ENCODE measurements around the gene TBC1D22B. TPM values are rescaled to one million over a fixed set of nuclear protein-coding genes. Genes with fewer than 3 reads are reported as not detected.

TBC1D22B gene
- total and polyA plus RNA-seq, 2 of the 13 experiments (the other 11 are each of a cell fraction or from before 2014, with no cell fraction given), result 9.7 to 12.9 TPM

Small RNA genes lying within 50 kb of the gene (small RNA-seq; reads per million reads assigned to genes)
- gene AL096712.1 (ENCODE audit: insufficient read depth in 2 of 3, insufficient read length in 3 of 3, low read depth in 2 of 3, low replicate concordance in 1 of 3) (0 reads per million in 3 experiments), gene RN7SL273P (ENCODE audit: insufficient read depth in 2 of 3, insufficient read length in 3 of 3, low read depth in 2 of 3, low replicate concordance in 1 of 3) (0 reads per million in 3 experiments)

Other genes starting within 250 kb of the TBC1D22B start
- 19.1 and 29.4 TPM in 2 replicates for gene PIM1, start 87.6 kb upstream of the TBC1D22B start, total RNA-seq (2016; rRNA removed; fragmentation: Illumina TruSeq; extraction: Trizol)
- gene PIM1, start 87.6 kb upstream of the TBC1D22B start, polyA plus RNA-seq (2011; rRNA removed), result 117 and 149 TPM in 2 replicates
- gene TMEM217, start 372 bp downstream of the TBC1D22B start, total RNA-seq (2016; rRNA removed; fragmentation: Illumina TruSeq; extraction: Trizol), result 1.6 and 3.4 TPM in 2 replicates
- 1.8 and 2.3 TPM in 2 replicates for gene TMEM217, start 372 bp downstream of the TBC1D22B start, polyA plus RNA-seq (2011; rRNA removed)
- gene RNF8, start 96.2 kb downstream of the TBC1D22B start, total RNA-seq (2016; rRNA removed; fragmentation: Illumina TruSeq; extraction: Trizol), result 47.6 and 65.7 TPM in 2 replicates
- 18.1 and 21.8 TPM in 2 replicates for gene RNF8, start 96.2 kb downstream of the TBC1D22B start, polyA plus RNA-seq (2011; rRNA removed)
- gene CMTR1, start 175.4 kb downstream of the TBC1D22B start, total RNA-seq (2016; rRNA removed; fragmentation: Illumina TruSeq; extraction: Trizol), result 33.0 and 55.2 TPM in 2 replicates
- 19.7 and 23.4 TPM in 2 replicates for gene CMTR1, start 175.4 kb downstream of the TBC1D22B start, polyA plus RNA-seq (2011; rRNA removed)
- 66.8 and 72.4 TPM in 2 replicates for gene CCDC167, start 242.1 kb downstream of the TBC1D22B start, total RNA-seq (2016; rRNA removed; fragmentation: Illumina TruSeq; extraction: Trizol)
- gene CCDC167, start 242.1 kb downstream of the TBC1D22B start, polyA plus RNA-seq (2011; rRNA removed), result 44.0 and 48.4 TPM in 2 replicates

All from HepG2 (cell line).